Choroid plexus epithelial cell (primary cell): Measurements from ENCODE around the gene BMF.

Source experiments
- DNase-seq: peaks from one replicate; pipeline ENCODE4 v3.0.0-alpha.2; 2010; ENCODE audit warnings: low read depth
- H3K4me3 ChIP-seq: 2 replicates; pipeline ENCODE4 v1.5.1; 2011; ENCODE audit warnings: low read depth, mild to moderate bottlenecking, control low read depth, low read length, moderate library complexity
- TF ChIP-seq, protein P1 (sequence below): conservative IDR thresholded peaks from 2 replicates; pipeline ENCODE4 v1.5.1; 2011; ENCODE audit warnings: low read depth, mild to moderate bottlenecking, control low read depth, inconsistent platforms, low read length, moderate library complexity

The BMF gene

DNA sequence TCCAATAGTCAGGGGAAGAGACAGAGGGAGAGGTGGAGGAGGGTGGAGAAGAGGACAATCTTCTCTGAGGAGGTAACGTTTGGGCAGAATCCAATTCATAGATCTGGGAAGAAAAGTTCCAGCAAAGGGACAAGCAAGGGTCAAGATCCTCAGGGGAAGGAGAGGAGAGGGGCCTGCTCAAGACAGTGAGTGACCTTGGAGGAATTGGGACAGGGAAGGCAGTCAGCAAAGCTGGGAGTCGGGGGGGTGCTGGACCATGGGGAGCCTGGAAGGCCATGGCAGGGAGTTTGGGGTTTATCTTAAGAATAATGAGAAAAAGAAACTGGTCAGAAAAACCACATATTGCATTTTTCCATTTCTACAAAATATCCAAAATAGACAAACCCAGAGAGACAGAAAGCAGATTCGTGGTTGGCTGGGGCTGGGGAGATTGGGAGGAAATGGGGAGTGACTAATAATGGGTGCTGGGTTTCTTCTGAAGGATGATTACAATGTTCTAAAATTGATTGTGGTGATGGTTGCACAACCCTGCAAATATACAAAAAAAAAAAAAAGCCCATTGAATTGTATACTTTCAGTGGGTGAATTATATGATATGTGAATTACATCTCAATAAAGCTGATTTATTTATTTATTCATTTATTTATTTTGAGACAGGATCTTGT, 50.1 kb downstream of the BMF start:
- TF ChIP-seq, protein P1, sequence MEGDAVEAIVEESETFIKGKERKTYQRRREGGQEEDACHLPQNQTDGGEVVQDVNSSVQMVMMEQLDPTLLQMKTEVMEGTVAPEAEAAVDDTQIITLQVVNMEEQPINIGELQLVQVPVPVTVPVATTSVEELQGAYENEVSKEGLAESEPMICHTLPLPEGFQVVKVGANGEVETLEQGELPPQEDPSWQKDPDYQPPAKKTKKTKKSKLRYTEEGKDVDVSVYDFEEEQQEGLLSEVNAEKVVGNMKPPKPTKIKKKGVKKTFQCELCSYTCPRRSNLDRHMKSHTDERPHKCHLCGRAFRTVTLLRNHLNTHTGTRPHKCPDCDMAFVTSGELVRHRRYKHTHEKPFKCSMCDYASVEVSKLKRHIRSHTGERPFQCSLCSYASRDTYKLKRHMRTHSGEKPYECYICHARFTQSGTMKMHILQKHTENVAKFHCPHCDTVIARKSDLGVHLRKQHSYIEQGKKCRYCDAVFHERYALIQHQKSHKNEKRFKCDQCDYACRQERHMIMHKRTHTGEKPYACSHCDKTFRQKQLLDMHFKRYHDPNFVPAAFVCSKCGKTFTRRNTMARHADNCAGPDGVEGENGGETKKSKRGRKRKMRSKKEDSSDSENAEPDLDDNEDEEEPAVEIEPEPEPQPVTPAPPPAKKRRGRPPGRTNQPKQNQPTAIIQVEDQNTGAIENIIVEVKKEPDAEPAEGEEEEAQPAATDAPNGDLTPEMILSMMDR = no peak
- H3K4me3 ChIP-seq = no peak overlapping the region
- DNase-seq = peak; percentile 69

DNA sequence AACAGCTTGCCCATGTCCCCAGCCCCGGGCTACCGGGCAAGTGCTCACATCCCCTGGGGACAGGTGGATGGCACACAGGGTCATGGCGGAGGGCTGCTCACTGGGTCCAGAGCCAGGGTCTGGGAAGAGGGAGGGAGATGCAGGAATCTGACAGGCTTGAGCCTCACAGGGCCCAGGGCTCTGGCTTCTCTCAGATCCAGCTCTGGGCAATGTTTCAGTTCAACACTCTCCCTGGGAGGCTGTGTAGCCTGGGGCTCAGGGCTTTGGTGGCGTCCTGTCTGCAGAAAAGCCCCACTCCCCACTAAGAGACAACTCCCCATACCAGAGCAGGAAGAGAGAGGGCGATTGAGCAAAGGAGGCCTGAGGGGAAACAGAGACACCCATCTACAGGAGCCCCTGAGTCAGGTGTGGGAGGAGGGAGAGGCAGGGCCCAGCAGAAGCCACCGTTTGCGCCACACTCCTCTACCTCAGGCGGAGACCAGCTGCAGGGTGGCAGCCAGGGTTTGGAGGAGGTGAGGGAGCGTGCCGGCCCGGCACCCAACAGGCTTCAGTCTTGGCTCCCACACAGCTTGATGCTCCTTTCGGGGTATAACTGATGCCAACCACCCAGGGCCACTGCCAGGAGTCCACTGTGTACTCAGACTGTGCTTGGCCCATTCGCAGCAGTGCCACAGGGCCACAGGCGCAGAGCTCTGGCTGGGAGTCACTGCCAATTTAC, 52.9 kb downstream of the BMF start:
- H3K4me3 ChIP-seq = no peak overlapping the region
- DNase-seq = no peak
- TF ChIP-seq, protein P1 = no peak

DNA sequence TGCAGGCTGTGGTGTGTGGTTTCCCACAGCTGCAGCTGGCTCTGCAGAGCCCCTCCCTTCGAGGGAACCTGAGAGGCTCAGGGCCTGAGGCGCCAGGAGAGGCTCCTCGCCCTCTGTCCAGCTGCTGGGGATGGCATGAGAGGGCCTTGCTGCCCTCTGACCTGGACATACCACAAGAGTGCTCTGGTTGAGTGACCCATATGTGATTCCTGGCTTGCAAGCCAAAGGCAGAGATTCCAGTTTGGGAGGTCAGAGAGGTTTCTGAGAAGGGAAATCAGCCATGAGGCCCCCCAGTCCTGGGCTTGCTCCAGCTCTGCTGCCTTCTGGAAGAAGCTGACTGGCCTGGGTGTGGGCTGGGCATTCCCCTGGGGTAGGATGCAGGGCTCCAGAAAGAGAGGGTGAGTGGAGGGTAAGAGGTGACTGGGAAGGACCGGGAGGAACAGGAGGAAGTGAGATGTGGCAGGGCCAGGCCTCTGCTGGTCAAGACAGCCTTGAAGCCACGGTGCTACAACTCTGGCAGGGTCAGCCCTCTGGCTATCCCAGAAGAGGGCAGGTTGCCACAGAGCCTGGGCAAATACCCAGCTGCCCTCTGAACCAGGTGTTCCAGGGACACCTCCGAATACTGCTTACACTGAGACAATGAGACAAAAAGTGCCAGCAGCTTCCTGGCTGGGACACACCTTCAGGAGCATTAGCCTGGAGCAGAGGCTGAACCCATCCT, 53.7 kb downstream of the BMF start:
- TF ChIP-seq, protein P1 = no peak
- no peak overlapping the region for H3K4me3 ChIP-seq
- DNase-seq = peak; percentile 54

DNA sequence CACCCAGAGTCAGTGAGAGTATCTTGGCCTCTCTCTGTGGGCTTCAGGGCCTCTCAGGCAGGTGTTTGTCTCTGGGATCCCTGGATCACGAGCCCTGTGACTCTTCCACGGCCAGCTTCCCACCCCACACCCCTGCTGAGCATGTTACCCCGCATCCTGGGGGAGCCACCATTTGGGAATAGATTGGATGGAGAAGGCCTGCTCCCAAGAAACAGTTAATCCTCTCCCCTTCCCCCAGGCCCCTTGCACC, 54.1 kb downstream of the BMF start:
- TF ChIP-seq, protein P1 = no peak
- H3K4me3 ChIP-seq = no peak overlapping the region
- no peak for DNase-seq

DNA sequence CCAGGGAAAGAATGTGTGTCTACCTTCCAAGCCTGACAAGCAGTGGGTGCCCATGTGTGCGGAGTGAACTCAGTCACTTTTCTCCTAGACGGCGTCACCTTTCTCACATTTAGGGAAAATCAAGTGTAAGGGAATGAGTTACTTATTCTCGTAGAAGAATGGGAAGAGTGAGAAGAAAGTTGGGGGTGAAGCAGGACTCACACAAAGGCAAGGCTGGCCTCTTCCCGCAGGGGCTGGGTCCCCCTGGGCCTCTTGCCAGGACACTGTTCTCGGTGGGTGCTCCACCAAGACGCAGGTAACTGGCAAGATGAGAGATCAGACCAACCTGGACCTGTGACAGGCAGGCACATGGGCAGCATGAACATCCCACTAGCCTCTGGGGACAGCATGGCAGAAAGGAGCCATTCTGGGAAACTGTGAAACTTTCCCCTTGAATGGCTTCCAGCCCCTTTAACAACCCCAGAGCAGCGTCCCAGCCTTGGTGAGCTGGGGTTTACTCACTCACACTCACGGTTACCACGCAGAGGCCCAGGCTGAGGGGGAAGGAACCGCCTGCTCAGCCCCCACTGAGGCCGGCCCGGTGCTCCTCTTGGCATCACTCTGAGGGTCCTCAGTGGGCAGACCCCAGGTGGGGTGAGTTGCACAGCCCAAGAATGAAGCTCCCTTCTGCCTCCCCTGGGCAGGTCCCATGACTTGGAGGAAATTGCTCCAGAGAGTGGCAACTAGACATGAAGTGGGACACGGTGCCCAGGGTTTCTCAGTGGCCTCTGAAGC, 54.7 kb downstream of the BMF start:
- no peak overlapping the region for H3K4me3 ChIP-seq
- DNase-seq = no peak
- TF ChIP-seq, protein P1 = no peak

DNA sequence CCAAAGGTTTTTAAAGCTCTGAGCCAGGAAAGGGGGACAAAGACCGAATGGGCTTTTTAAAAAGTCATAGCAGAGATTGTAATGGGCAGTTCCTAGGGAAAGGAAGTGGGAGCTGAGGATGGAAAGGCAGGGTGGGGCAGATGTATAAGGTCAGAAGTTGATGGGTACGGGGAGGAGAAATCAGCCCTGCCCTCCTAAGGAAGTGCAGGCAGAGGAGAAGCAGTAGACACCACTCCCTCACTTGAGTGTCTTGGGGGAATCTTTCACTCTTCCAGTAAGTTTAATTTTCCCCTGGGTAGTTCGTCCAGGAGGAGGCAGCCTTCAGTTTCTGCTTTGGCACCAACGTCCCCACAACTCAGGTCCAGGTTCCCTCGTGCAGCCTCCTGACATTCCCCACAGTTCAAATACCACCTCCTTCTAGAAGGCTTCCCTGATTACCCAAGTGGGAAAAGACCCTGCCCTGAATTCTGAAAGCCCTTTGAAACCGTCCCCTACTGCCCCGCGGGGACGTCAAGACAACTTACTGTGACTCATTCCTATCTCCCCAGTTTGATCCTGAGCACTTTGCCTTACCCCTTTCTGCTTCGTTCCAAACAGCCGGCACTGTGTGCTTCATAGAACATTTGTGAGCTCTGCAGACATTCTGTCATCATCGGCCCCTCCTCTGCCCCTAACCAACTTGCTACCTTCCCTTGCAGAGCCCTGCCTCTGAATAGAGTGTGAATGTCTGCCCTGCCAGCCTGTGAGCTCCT, 55.4 kb downstream of the BMF start:
- DNase-seq = peak; percentile 14
- H3K4me3 ChIP-seq = no peak overlapping the region
- TF ChIP-seq, protein P1 = peak; percentile 38
